ENCODE measurements around the gene KANTR. TPM values are rescaled to one million over a fixed set of nuclear protein-coding genes. Genes with fewer than 3 reads are reported as not detected.

KANTR gene
- total RNA-seq, 1 donor from 2014 or later: 3.1 TPM

- TF ChIP-seq CTCF (conservative IDR thresholded peaks at IDR 0.05; ENCODE audit: low read depth, low read length): no peak
- H3K4me3 ChIP-seq (ENCODE audit: low read depth, low read length): no peak overlapping the region
- no peak for DNase-seq (ENCODE audit: low read depth)
Observed at GRCh38 chrX:53073115-53073586, 20.8 kb upstream of the KANTR start.

GRCh38 chrX:53075011-53075410 is 18.9 kb upstream of the KANTR start:
- no peak for DNase-seq (ENCODE audit: low read depth)
- no peak for TF ChIP-seq CTCF (conservative IDR thresholded peaks at IDR 0.05; ENCODE audit: low read depth, low read length)
- no peak overlapping the region for H3K4me3 ChIP-seq (ENCODE audit: low read depth, low read length)

- DNase-seq (ENCODE audit: low read depth): no peak
- TF ChIP-seq CTCF (conservative IDR thresholded peaks at IDR 0.05; ENCODE audit: low read depth, low read length): no peak
Observed at GRCh38 chrX:53076671-53077070, 17.3 kb upstream of the KANTR start.

GRCh38 chrX:53077207-53078197 is 16.4 kb upstream of the KANTR start:
- DNase-seq (ENCODE audit: low read depth): no peak
- no peak overlapping the region for H3K4me3 ChIP-seq (ENCODE audit: low read depth, low read length)
- TF ChIP-seq CTCF (conservative IDR thresholded peaks at IDR 0.05; ENCODE audit: low read depth, low read length): peak; percentile 14

More at GRCh38 chrX:53076671-53077070, 17.3 kb upstream of the KANTR start:
- H3K4me3 ChIP-seq (ENCODE audit: low read depth, low read length): no peak overlapping the region

GRCh38 chrX:53078943-53079342 is 15.0 kb upstream of the KANTR start:
- no peak overlapping the region for H3K4me3 ChIP-seq (ENCODE audit: low read depth, low read length)
- TF ChIP-seq CTCF (conservative IDR thresholded peaks at IDR 0.05; ENCODE audit: low read depth, low read length): no peak
- no peak for DNase-seq (ENCODE audit: low read depth)

- TF ChIP-seq CTCF (conservative IDR thresholded peaks at IDR 0.05; ENCODE audit: low read depth, low read length): no peak
- no peak for DNase-seq (ENCODE audit: low read depth)
- H3K4me3 ChIP-seq (ENCODE audit: low read depth, low read length): no peak overlapping the region
Observed at GRCh38 chrX:53080628-53081580, 13.0 kb upstream of the KANTR start.
